D341Med (cell line): ENCODE results near the gene IGF2R.
"Not testable (repeated sequence)": the region's sequence is repeated elsewhere in the genome, so short reads cannot be mapped to it uniquely, and the experiment has no call there.

Source experiments
- DNase-seq: peaks from one replicate; pipeline ENCODE4 v3.0.0; 2012; ENCODE audit warnings: low spot score

Gene IGF2R

GRCh38 chr6:160077526-160077925, 108.6 kb downstream of the IGF2R start:
- no peak for DNase-seq

- no peak for DNase-seq
These were observed 110.2 kb downstream of the IGF2R start for GRCh38 chr6:160078883-160079685.

- DNase-seq = no peak
These were observed 110.8 kb downstream of the IGF2R start for GRCh38 chr6:160079686-160080043.

GRCh38 chr6:160080097-160080496, 111.2 kb downstream of the IGF2R start:
- DNase-seq = no peak

GRCh38 chr6:160081398-160081797, 112.5 kb downstream of the IGF2R start:
- no peak for DNase-seq

GRCh38 chr6:160082627-160083026, 113.7 kb downstream of the IGF2R start:
- DNase-seq = no peak

- no peak for DNase-seq
These were observed 115.4 kb downstream of the IGF2R start for GRCh38 chr6:160084198-160084776.

GRCh38 chr6:160085226-160085625, 116.3 kb downstream of the IGF2R start:
- DNase-seq = no peak

- no peak for DNase-seq
These were observed 117.0 kb downstream of the IGF2R start for GRCh38 chr6:160085713-160086505.

- DNase-seq = no peak
These were observed 117.9 kb downstream of the IGF2R start for GRCh38 chr6:160086754-160087153.

- DNase-seq = peak; percentile 79
These were observed 119.3 kb downstream of the IGF2R start for GRCh38 chr6:160088069-160088783.

- DNase-seq = no peak
These were observed 120.1 kb downstream of the IGF2R start for GRCh38 chr6:160088784-160089533.

GRCh38 chr6:160089534-160089897, 120.6 kb downstream of the IGF2R start:
- DNase-seq = no peak

GRCh38 chr6:160090442-160091239, 121.8 kb downstream of the IGF2R start:
- not testable (repeated sequence) for DNase-seq

GRCh38 chr6:160092176-160092575, 123.3 kb downstream of the IGF2R start:
- not testable (repeated sequence) for DNase-seq

- DNase-seq = no peak
These were observed 123.7 kb downstream of the IGF2R start for GRCh38 chr6:160092602-160093001.

- DNase-seq = no peak
These were observed 124.2 kb downstream of the IGF2R start for GRCh38 chr6:160093061-160093460.

GRCh38 chr6:160093946-160094345, 125.1 kb downstream of the IGF2R start:
- DNase-seq = no peak

- DNase-seq = no peak
These were observed 126.4 kb downstream of the IGF2R start for GRCh38 chr6:160095146-160095845.
